Measurements from ENCODE around the gene TPM1. TPM values are rescaled to one million over a fixed set of nuclear protein-coding genes. Genes with fewer than 3 reads are reported as not detected.
"Not testable (repeated sequence)": the region's sequence is repeated elsewhere in the genome, so short reads cannot be mapped to it uniquely, and the experiment has no call there.

The TPM1 gene
- total RNA-seq, 4 donors from 2014 or later: 5,599 to 7,718 (median 6,496) TPM

- TF ChIP-seq, protein P1, sequence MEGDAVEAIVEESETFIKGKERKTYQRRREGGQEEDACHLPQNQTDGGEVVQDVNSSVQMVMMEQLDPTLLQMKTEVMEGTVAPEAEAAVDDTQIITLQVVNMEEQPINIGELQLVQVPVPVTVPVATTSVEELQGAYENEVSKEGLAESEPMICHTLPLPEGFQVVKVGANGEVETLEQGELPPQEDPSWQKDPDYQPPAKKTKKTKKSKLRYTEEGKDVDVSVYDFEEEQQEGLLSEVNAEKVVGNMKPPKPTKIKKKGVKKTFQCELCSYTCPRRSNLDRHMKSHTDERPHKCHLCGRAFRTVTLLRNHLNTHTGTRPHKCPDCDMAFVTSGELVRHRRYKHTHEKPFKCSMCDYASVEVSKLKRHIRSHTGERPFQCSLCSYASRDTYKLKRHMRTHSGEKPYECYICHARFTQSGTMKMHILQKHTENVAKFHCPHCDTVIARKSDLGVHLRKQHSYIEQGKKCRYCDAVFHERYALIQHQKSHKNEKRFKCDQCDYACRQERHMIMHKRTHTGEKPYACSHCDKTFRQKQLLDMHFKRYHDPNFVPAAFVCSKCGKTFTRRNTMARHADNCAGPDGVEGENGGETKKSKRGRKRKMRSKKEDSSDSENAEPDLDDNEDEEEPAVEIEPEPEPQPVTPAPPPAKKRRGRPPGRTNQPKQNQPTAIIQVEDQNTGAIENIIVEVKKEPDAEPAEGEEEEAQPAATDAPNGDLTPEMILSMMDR (IDR thresholded peaks at IDR 0.05): no peak
- TF ChIP-seq EP300 (IDR thresholded peaks at IDR 0.05) (no peak), POLR2A (IDR thresholded peaks at IDR 0.05; ENCODE audit: low read depth) (no peak), POLR2AphosphoS5 (IDR thresholded peaks at IDR 0.05) (no peak)
- H3K4me3 ChIP-seq: no peak overlapping the region
- DNase-seq (ENCODE audit: extremely low spot score): no peak
- 77% methylated on average over 3 of the region's 3 CpGs for WGBS
- intact Hi-C loops (cut with DNase I): no loop called here
- no peak overlapping the region for H3K27ac ChIP-seq (replicated peaks in 1 of 4)
- peaks cover 0 to 16% (median 14%) of the 10 kb centered on the region in 4 donors for H3K4me1 ChIP-seq
- H3K36me3 ChIP-seq: no peaks in the 10 kb centered on the region
- no peaks in the 10 kb centered on the region for H3K27me3 ChIP-seq
- no peaks in the 10 kb centered on the region for H3K9me3 ChIP-seq
Measured at GRCh38 chr15:63103416-63103815, 60.9 kb downstream of the TPM1 start.

DNA sequence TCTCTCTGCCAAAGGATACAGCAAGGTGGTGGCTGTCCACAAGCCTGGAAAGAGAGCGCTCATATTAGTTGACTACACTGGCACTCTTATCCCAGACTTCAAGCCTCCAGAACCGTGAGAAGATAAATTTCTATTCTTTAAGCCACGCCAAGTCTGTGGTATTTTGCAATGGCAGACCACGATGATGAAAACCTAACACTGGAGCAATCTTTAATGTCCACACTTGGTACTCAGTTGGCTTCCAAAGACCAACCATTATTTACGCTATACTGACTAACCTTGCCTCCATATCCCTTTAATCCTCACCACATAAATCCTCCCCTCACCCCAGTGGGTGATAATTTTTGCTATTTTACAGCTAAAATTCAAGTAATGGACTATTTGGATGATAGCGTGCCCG lies 62.2 kb downstream of the TPM1 start:
- no peak for DNase-seq (ENCODE audit: extremely low spot score)
- Histone ChIP-seq H3K27me3 (no peaks in the 10 kb centered on the region), H3K4me1 (peaks cover 0 to 23% (median 17%) of the 10 kb centered on the region in 4 donors), H3K36me3 (no peaks in the 10 kb centered on the region), H3K4me3 (no peak overlapping the region), H3K9me3 (no peaks in the 10 kb centered on the region), H3K27ac (replicated peaks in 1 of 4) (no peak overlapping the region)
- TF ChIP-seq, protein P1 (IDR thresholded peaks at IDR 0.05): no peak
- TF ChIP-seq EP300 (IDR thresholded peaks at IDR 0.05): no peak
- no peak for TF ChIP-seq POLR2AphosphoS5 (IDR thresholded peaks at IDR 0.05)
- TF ChIP-seq POLR2A (IDR thresholded peaks at IDR 0.05; ENCODE audit: low read depth): no peak
- 69% methylated on average over 7 of the region's 7 CpGs for WGBS
- intact Hi-C loops (cut with DNase I): no loop called here

GRCh38 chr15:63105354-63105753 lies 62.8 kb downstream of the TPM1 start:
- H3K4me3 ChIP-seq; H3K9me3 ChIP-seq; DNase-seq (ENCODE audit: extremely low spot score); H3K36me3 ChIP-seq; intact Hi-C loops (cut with DNase I); H3K27me3 ChIP-seq; H3K27ac ChIP-seq (replicated peaks in 1 of 4): not testable (repeated sequence)
- H3K4me1 ChIP-seq: peaks cover 0 to 23% (median 17%) of the 10 kb centered on the region in 4 donors
- 83% methylated on average over 8 of the region's 8 CpGs for WGBS

DNA sequence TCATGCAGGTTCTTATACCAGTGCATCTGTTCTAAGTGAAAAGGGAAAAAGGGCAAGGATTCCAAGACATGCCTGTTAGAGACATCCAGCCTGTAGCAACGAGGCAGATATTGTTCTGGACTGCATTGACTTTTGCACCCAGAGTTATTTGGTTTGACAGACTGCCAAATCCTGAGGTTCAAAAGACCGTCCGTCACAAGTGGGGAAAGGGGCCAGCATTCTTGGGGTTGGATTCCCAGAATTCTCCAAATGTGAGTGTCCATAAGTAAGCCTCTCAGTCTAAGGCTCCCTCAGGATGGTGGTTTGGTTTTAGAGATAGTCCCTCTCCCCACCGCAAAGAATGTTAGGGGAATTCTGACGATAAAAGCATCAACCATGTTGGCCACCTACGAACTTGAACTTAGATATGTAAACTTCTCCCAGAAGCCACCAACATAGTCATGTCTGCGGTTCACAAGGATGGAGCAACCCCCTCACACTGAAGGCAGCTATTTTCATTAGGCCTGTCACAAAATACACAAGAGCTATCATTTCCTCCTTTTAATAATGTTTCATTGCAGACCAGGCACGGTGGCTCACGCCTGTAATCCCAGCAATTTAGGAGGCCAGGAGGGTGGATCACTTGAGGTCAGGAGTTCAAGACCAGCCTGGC lies 65.5 kb downstream of the TPM1 start:
- TF ChIP-seq POLR2A (IDR thresholded peaks at IDR 0.05; ENCODE audit: low read depth): no peak
- TF ChIP-seq, protein P1 (IDR thresholded peaks at IDR 0.05): no peak
- TF ChIP-seq EP300 (IDR thresholded peaks at IDR 0.05): no peak
- peak; percentile 13 to 62 for TF ChIP-seq POLR2AphosphoS5 (IDR thresholded peaks at IDR 0.05)
- intact Hi-C loops (cut with DNase I): no loop called here
- 25% methylated on average over 7 of the region's 9 CpGs for WGBS
- DNase-seq (ENCODE audit: extremely low spot score): no peak
- H3K27me3 ChIP-seq: no peaks in the 10 kb centered on the region
- H3K9me3 ChIP-seq: no peaks in the 10 kb centered on the region
- no peaks in the 10 kb centered on the region for H3K36me3 ChIP-seq
- no peak overlapping the region for H3K4me3 ChIP-seq
- peaks cover 0 to 23% (median 17%) of the 10 kb centered on the region in 4 donors for H3K4me1 ChIP-seq
- peak overlapping the region; percentile 41 to 79 (median 55) for H3K27ac ChIP-seq (replicated peaks in 1 of 4)

DNA sequence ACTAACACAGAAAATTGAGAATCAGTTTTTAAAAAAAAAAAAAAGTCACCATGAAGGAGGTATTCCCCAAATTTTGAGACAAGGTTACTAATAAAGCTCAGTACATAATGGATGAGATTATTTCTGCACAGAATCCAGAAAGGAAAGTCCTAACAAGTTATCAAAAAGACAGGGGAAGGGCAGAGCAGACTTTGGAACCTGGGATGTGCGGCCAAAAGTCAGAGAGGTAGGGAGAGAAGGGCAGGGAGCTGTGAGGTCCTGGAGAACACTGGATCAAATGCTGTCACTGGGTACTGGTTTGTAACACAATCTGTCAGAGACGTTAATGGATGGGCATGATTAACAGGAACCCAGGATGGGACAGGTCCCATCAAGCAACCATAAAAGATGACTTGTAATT lies 67.0 kb downstream of the TPM1 start:
- intact Hi-C loops (cut with DNase I): no loop called here
- no peak for TF ChIP-seq POLR2AphosphoS5 (IDR thresholded peaks at IDR 0.05)
- TF ChIP-seq EP300 (IDR thresholded peaks at IDR 0.05): no peak
- TF ChIP-seq, protein P1 (IDR thresholded peaks at IDR 0.05): no peak
- TF ChIP-seq POLR2A (IDR thresholded peaks at IDR 0.05; ENCODE audit: low read depth): no peak
- 95% methylated on average over 2 of the region's 2 CpGs for WGBS
- Histone ChIP-seq H3K27ac (replicated peaks in 1 of 4) (no peak overlapping the region), H3K4me1 (peaks cover 0 to 23% (median 17%) of the 10 kb centered on the region in 4 donors), H3K9me3 (no peaks in the 10 kb centered on the region), H3K27me3 (no peaks in the 10 kb centered on the region), H3K4me3 (no peak overlapping the region), H3K36me3 (no peaks in the 10 kb centered on the region)
- DNase-seq (ENCODE audit: extremely low spot score): peak; percentile 50
